GM12873 (cell line): ENCODE measurements around the gene FLAD1.
A peak's percentile ranks its signal among the peaks of the same experiment; 100 is the strongest.

ENCODE experiments used
- TF ChIP-seq, protein P1 (sequence below): IDR thresholded peaks from 2 replicates; pipeline ENCODE4 v1.5.1; 2012; ENCODE audit warnings: low read depth, mild to moderate bottlenecking, moderate library complexity, low read length, control low read depth; ENCODE audit not compliant: insufficient read depth; ENCODE audit errors: missing control alignments

The FLAD1 gene

DNA sequence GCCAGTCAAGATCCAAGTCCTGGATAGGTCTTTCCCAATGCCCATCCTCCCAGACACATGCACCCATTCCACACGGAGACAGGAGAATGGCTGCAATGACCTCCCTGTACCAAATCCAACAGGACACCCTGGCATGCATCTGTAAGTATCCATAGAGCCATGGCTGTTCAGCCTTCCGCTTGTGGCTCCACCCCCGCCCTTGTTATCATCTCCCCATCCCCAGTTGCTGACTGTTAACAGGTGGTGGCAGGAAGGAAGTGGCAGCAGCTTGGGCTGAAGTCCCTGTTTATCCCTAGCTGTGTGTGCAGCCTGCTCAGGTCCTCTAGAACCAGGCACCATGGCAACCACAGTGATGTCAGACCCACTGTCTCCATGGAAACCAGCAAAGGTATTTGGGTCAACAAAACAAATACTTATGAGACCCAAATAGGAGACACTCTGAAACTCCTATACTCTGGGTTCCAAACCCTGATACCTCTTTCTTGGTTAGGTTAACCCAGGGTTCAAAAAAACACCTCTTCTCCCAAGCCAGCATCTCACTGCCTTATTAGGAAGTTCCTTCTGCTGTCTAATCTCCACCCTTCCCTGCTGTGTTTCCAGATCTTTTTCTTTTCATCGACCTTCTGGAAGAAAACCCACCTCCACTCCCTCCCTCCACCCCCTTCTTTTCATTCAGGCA lies 28.0 kb upstream of the FLAD1 start:
- TF ChIP-seq, protein P1, sequence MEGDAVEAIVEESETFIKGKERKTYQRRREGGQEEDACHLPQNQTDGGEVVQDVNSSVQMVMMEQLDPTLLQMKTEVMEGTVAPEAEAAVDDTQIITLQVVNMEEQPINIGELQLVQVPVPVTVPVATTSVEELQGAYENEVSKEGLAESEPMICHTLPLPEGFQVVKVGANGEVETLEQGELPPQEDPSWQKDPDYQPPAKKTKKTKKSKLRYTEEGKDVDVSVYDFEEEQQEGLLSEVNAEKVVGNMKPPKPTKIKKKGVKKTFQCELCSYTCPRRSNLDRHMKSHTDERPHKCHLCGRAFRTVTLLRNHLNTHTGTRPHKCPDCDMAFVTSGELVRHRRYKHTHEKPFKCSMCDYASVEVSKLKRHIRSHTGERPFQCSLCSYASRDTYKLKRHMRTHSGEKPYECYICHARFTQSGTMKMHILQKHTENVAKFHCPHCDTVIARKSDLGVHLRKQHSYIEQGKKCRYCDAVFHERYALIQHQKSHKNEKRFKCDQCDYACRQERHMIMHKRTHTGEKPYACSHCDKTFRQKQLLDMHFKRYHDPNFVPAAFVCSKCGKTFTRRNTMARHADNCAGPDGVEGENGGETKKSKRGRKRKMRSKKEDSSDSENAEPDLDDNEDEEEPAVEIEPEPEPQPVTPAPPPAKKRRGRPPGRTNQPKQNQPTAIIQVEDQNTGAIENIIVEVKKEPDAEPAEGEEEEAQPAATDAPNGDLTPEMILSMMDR, result no peak

DNA sequence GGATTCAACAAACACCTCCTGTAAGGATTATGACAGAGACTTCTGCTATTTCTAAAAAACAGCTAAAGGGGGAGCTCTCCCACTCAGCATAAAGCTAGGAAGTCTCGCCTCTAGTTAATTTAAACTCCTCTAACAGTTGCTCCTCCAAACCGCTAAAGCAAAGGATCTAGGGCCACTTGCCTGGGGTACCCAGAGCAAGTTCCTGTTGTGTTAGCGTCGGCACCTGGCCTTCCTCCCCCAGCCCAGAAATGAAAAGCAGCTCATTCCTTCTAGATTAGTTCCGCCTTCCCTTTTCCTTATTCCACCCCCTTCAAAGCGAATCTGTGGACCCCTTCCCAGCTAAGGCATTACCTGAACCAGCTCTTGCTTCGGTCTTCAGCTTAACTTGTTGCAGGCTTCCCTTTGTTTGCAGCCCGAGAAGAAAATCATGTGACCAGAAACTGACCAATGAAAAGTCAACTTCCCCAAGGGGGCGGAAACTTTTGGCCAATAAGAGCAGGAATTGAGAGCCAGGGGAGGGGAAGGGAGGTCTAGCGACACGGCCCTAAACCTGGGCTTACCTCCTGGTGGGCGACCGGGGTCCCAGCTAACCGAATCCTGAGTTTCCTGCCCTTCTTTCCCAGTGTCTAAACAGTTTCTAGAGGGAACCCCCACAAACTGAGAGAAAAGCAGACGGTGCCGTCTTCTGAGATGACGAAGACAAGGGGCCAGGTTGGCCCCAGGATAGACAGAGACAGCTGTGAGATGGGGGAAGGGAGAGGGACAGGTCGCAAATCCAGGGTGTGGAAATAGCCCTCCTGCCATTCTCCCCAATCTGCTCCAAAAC lies 27.2 kb upstream of the FLAD1 start, which contains the start of gene PBXIP1:
TSS of gene PBXIP1 (minus strand) at position 382 of the 826 bp plus-strand sequence. CDS start 2,378 bp downstream, outside the sequence.
- TF ChIP-seq, protein P1, result peak; percentile 15

DNA sequence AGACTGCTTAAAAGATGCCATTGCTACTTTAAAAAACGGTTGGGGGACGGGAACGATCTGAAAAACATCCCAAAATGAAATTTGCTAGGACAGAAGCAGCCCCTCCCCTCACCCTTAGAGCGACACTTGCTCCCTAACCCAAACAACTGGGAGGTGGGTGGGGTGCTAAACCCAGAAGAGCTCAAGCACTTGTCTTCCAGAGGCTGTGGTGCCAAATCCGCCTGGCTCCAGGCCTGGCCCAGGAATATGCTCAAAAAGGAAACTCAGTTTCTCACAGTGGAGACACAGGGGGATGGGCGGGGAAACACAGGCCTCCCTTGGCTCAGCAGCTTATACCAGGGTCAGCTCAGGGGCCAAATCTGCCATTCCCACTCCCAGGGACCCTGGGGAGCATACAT lies 26.6 kb upstream of the FLAD1 start:
- TF ChIP-seq, protein P1, result no peak

DNA sequence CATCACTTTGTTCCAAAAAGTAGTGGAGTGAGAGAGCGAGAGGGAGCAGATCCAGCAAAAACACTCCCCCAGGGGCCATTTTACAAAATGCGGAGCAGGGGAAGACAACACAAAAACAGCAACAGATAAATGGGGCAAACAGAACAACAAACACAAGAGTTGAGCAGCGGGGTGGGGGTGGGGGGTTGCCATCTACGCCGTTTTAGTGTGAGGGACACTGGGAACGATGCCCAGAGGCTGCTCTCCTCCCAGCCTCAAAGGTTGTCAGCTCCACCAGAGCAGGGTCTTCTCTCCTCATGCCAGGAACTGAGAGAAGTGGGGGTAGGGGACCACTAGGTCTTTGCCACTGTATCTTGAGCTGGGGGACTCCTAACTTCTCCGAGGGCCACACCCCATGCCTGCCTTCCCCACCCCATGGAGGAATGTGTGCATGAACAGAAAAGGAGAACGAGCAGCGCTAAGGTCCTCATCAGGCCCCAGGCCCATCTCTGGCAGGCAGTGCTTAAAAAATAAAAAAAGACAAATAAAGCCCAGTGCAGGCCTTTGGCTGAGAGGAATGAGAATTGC lies 26.0 kb upstream of the FLAD1 start:
- TF ChIP-seq, protein P1, result no peak

DNA sequence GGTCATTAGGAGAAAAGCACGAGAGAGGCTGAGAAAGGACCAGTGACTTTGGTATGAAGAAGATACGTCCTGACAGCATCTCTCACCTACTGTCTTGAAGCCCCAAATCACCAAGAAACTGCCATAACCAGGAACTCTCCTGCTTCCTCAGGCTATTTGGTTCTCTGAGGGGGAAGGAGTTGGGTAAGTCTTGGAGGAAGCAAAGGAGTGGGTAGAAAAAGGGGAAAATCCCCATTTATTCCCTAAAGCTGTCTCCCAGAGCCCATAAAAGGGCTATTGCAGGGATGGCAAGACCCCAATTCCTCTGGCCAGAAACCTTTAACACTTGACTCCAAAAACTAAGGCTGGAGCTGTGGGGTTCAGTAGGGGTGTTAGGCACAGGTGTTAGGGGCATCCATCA lies 25.1 kb upstream of the FLAD1 start:
- TF ChIP-seq, protein P1, result no peak

DNA sequence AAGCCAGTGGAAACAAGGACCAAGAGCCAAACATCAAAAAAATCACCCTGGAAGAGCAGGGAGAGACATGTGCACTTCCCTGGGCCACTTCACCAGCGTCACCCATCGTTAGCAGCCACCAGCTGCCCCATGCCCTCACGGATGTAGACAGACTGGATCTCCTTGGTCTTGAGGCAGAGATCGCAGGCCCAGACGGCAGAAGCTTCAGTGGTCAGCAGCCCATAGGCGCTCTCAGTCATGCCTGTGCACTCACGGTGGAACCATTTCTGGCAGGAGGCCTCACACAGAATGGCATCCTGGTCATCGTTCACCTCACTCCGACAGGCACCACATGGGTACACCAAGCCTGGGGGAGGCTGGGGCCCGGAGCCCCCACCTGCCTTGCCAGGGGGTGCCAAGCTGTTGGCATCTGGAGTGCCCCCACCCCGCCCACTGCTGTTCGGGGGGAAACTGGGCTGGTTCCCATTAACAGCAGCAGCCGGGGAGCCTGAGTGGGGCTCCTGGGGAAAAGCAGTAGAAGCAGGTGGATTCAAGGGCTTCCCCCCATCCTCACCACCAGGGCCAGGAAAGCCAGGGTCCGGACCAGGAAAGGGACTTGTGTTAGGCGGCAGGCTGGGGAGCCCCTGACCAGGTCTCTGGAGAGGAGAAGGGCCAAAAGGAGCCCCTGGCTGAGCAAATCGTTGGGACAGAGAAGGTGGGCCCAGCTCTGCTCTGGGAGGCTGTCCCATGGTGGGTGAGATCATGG lies 24.3 kb upstream of the FLAD1 start:
- TF ChIP-seq, protein P1, result no peak
